ENCODE results near the gene HMCN1. TPM values are rescaled to one million over a fixed set of nuclear protein-coding genes. Genes with fewer than 3 reads are reported as not detected.
"Not testable (repeated sequence)": the region's sequence is repeated elsewhere in the genome, so short reads cannot be mapped to it uniquely, and the experiment has no call there.

The HMCN1 gene
- total RNA-seq, 2 experiments from 2014 or later, result under 0.01 TPM; not detected in 1

- DNase-seq, result no peak
- POLR2A ChIA-PET, result no interaction called here
- Mint-ChIP-seq H3K36me3 (ENCODE audit: low read depth) (no peaks in the 10 kb centered on the region), H3K4me3 (no peak overlapping the region), H3K9me3 (no peaks in the 10 kb centered on the region), H3K27me3 (peaks cover 12% of the 10 kb centered on the region), H3K27ac (no peak overlapping the region), H3K4me1 (no peaks in the 10 kb centered on the region)
- CTCF ChIA-PET, result no interaction called here
These were observed 33.4 kb downstream of the HMCN1 start for GRCh38 chr1:185767508-185768120.

- H3K27ac Mint-ChIP-seq, result no peak overlapping the region
- CTCF ChIA-PET, result no interaction called here
- no peaks in the 10 kb centered on the region for H3K4me1 Mint-ChIP-seq
- H3K36me3 Mint-ChIP-seq (ENCODE audit: low read depth), result no peaks in the 10 kb centered on the region
- H3K27me3 Mint-ChIP-seq, result peaks cover 8% of the 10 kb centered on the region
- H3K4me3 Mint-ChIP-seq, result no peak overlapping the region
- no peaks in the 10 kb centered on the region for H3K9me3 Mint-ChIP-seq
- DNase-seq, result no peak
- POLR2A ChIA-PET, result no interaction called here
These were observed 34.2 kb downstream of the HMCN1 start for GRCh38 chr1:185768371-185768770.

DNA sequence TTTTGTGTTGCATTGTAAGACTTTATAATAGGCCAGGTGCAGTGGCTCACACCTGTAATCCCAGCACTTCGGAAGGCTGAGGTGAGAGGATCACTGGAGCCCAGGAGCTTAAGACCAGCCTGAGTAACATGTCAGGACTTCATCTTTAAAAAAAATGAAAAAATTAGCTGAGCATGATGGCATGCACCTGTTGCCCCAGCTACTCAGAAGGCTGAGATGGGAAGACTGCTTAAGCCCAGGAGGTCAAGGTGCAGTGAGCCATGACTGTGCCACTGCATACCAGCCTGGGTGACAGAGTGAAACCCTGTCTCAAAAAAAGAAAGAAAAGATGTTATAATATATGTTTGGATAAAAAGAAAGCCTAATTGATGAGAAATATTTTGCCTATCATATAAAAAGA lies 34.9 kb downstream of the HMCN1 start:
- Mint-ChIP-seq H3K27ac (no peak overlapping the region), H3K36me3 (ENCODE audit: low read depth) (no peaks in the 10 kb centered on the region), H3K4me1 (no peaks in the 10 kb centered on the region), H3K9me3 (no peaks in the 10 kb centered on the region), H3K4me3 (no peak overlapping the region), H3K27me3 (peaks cover 8% of the 10 kb centered on the region)
- no peak for DNase-seq
- CTCF ChIA-PET, result no interaction called here
- POLR2A ChIA-PET, result no interaction called here

GRCh38 chr1:185774394-185774793 lies 40.2 kb downstream of the HMCN1 start:
- POLR2A ChIA-PET, result no interaction called here

DNA sequence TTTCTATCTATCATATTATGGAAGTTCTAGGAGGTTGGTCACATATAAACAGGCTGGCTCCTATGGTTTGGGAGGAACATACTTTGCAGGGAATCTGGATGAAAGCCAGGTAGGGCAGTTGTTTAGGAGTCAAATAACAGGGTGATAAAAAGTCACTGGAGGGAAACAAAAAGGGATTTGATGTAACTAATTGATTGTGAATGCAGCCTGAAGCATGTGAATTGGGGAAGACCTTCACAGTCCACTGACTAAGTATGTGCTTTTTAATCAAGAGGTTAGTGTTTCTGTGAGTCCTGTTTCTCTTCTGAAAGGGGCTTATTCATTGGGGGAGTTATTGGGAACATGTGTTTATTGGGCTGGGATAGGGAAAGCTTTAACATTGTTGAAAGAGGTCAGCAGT lies 41.3 kb downstream of the HMCN1 start:
- Mint-ChIP-seq H3K4me3 (no peak overlapping the region), H3K4me1 (no peaks in the 10 kb centered on the region), H3K9me3 (no peaks in the 10 kb centered on the region), H3K27ac (no peak overlapping the region), H3K27me3 (peaks cover 7% of the 10 kb centered on the region), H3K36me3 (ENCODE audit: low read depth) (no peaks in the 10 kb centered on the region)
- POLR2A ChIA-PET, result no interaction called here
- DNase-seq, result no peak
- CTCF ChIA-PET, result no interaction called here

More at GRCh38 chr1:185774394-185774793, 40.2 kb downstream of the HMCN1 start:
- Mint-ChIP-seq H3K27me3 (peaks cover 12% of the 10 kb centered on the region), H3K4me1 (no peaks in the 10 kb centered on the region), H3K4me3 (no peak overlapping the region), H3K27ac (no peak overlapping the region), H3K9me3 (no peaks in the 10 kb centered on the region), H3K36me3 (ENCODE audit: low read depth) (no peaks in the 10 kb centered on the region)
- CTCF ChIA-PET, result no interaction called here
- no peak for DNase-seq

DNA sequence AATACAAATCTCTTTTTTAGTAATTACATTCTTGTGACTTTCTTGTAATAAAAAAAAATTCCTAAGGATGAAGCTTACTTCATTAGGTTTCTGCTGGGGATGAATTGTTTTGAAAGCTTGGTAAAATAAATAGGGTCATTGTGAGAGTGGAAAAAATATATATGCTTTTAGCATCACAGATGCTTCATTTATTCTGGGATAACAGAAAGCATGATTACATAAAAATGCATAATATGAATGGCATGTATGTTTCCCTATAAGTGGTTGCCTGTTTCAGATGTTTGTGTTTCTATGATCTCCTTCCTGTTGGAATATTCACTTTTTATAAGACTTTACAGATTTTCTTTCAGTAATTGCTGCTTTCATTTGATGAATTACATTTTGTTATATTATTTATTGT lies 42.3 kb downstream of the HMCN1 start:
- Mint-ChIP-seq H3K27ac (no peak overlapping the region), H3K9me3 (no peaks in the 10 kb centered on the region), H3K27me3 (peaks cover 7% of the 10 kb centered on the region), H3K4me3 (no peak overlapping the region), H3K36me3 (ENCODE audit: low read depth) (no peaks in the 10 kb centered on the region), H3K4me1 (no peaks in the 10 kb centered on the region)
- ChIA-PET CTCF (no interaction called here), POLR2A (no interaction called here)
- DNase-seq, result no peak

DNA sequence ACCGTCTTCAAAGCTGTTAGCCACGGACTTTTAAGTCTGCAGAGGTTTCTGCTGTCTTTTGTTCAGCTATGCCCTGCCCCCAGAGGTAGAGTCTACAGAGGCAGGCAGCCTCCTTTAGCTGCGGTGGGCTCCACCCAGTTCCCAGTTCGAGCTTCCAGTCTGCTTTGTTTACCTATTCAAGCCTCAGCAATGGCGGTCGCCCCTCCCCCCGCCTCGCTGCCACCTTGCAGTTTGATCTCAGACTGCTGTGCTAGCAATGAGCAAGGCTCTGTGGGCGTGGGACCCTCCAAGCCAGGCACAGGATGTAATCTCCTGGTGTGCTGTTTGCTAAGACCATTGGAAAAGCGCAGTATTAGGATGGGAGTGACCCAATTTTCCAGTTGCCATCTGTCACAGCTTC lies 49.7 kb downstream of the HMCN1 start:
- H3K36me3 Mint-ChIP-seq (ENCODE audit: low read depth); DNase-seq; H3K4me1 Mint-ChIP-seq; CTCF ChIA-PET; H3K27me3 Mint-ChIP-seq; H3K27ac Mint-ChIP-seq; H3K9me3 Mint-ChIP-seq; H3K4me3 Mint-ChIP-seq: not testable (repeated sequence)
- POLR2A ChIA-PET, result interaction anchor here (1.4 kb wide), 1 partner anchor 19 kb away, joined by 4 read pairs; no protein-coding TSS in a partner anchor

DNA sequence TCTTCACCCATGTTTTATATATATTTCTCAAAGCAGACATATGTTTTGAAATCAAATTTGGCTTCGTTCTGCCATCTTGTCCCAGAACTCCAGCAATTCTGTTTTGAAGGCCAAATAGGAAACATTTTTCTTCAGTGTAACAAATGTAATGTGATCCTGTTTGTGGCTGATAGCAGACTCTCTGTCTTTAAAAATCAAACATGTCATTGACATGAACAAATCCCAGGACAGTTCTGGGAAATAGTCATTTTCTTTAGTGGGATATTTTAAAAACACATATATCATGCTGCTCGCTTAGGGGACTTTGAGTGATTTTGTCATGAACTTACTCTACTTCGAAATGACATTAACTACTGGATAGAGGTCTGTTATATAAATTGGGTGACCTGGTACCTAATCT lies 51.4 kb downstream of the HMCN1 start:
- Mint-ChIP-seq H3K27me3 (no peaks in the 10 kb centered on the region), H3K4me1 (no peaks in the 10 kb centered on the region), H3K4me3 (no peak overlapping the region), H3K9me3 (no peaks in the 10 kb centered on the region), H3K36me3 (ENCODE audit: low read depth) (no peaks in the 10 kb centered on the region), H3K27ac (no peak overlapping the region)
- ChIA-PET POLR2A (no interaction called here), CTCF (no interaction called here)
- DNase-seq, result no peak

- H3K4me1 Mint-ChIP-seq, result no peaks in the 10 kb centered on the region
- no peaks in the 10 kb centered on the region for H3K36me3 Mint-ChIP-seq (ENCODE audit: low read depth)
- H3K27me3 Mint-ChIP-seq, result no peaks in the 10 kb centered on the region
- no peak overlapping the region for H3K27ac Mint-ChIP-seq
- H3K9me3 Mint-ChIP-seq, result no peaks in the 10 kb centered on the region
- ChIA-PET CTCF (no interaction called here), POLR2A (no interaction called here)
- DNase-seq, result no peak
- no peak overlapping the region for H3K4me3 Mint-ChIP-seq
These were observed 52.3 kb downstream of the HMCN1 start for GRCh38 chr1:185786524-185786923.

DNA sequence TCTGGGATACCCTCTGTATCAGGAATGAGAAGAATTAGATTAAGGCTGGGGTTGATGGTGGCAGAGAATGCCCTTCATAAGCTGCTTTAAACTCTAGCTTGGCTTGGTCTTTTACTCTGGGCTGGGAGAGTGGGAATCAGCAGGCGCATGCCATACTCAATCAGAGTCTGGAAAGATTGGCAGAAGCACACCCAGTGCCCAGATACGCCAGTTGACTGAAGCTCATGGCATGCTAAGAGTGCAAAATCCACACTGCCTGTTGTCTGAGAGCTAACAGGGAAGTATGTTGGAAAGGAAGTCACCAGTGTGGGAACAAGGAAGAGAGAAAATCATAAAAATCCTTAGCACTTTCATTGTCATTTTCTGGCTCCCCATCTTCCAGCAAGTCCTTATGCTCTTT lies 53.0 kb downstream of the HMCN1 start:
- H3K4me3 Mint-ChIP-seq, result no peak overlapping the region
- no peaks in the 10 kb centered on the region for H3K4me1 Mint-ChIP-seq
- H3K36me3 Mint-ChIP-seq (ENCODE audit: low read depth), result no peaks in the 10 kb centered on the region
- CTCF ChIA-PET, result interaction anchor here (0.7 kb wide), 1 partner anchor 304 kb away, joined by 3 read pairs; no protein-coding TSS in a partner anchor
- H3K9me3 Mint-ChIP-seq, result no peaks in the 10 kb centered on the region
- H3K27ac Mint-ChIP-seq, result no peak overlapping the region
- POLR2A ChIA-PET, result no interaction called here
- H3K27me3 Mint-ChIP-seq, result no peaks in the 10 kb centered on the region
- no peak for DNase-seq

GRCh38 chr1:185788386-185788785 lies 54.2 kb downstream of the HMCN1 start:
- Mint-ChIP-seq H3K9me3 (no peaks in the 10 kb centered on the region), H3K27ac (no peak overlapping the region), H3K4me1 (no peaks in the 10 kb centered on the region), H3K36me3 (ENCODE audit: low read depth) (no peaks in the 10 kb centered on the region), H3K27me3 (no peaks in the 10 kb centered on the region), H3K4me3 (no peak overlapping the region)
- DNase-seq, result no peak
- ChIA-PET CTCF (no interaction called here), POLR2A (no interaction called here)

DNA sequence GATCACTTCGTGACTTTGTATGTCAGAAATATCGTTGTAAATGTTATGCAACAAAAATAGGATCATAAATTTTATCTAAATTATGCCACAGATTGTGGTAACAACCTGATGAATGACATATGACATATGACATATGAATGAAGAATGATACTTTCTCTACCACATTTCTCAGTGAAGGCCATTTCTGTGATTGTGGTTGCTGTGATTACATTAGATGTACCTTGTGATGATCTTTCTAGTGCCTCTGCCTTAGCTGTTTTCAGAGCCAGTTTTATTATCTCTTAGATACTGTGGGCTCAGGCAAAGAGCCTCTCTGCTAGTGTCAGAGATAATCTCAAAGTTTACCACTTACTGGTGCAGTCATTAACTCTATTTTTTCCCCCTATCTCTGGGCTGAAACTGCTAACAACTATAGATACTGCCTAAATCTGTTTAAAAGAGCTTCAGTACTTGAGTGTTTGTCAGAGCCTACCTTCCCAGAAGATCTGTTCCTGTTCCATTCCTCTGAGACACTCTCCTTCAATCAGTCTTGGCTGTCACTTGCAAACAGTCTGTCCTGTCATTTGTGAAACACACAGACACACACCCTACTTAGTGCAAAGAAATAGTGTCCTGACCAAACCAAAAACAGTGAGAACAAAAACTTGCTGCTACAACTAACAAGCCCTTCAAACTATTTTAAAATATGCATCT lies 55.5 kb downstream of the HMCN1 start:
- Mint-ChIP-seq H3K36me3 (ENCODE audit: low read depth) (no peaks in the 10 kb centered on the region), H3K4me3 (no peak overlapping the region), H3K9me3 (no peaks in the 10 kb centered on the region), H3K27ac (no peak overlapping the region), H3K27me3 (no peaks in the 10 kb centered on the region), H3K4me1 (no peaks in the 10 kb centered on the region)
- POLR2A ChIA-PET, result no interaction called here
- CTCF ChIA-PET, result no interaction called here
- DNase-seq, result no peak

DNA sequence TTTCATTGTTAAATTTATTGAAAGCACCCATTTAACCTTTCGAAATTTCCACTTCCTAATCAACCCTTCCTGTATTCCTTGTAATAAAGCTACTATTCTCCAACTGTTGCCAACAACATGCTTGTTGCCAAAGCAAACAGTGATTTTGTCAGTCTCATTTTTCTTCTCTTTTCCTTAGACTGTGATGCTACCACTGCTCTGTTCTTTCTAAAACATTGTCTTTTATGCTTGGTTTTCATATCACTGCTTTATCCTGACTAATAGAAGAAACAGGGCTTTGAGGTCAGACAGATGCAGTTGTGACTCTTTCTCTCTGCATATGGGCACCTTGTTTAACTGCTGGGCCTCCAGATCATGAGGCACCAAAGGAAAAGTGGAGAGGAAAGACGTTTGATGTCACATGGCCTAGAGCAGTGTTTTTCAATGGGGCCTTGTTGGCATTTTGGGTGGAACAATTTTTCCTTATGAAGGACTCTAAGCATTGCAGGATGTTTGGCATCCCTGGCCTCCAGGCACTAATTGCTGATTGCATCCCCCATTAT lies 56.1 kb downstream of the HMCN1 start:
- ChIA-PET CTCF (no interaction called here), POLR2A (no interaction called here)
- no peak overlapping the region for H3K27ac Mint-ChIP-seq
- DNase-seq, result no peak
- no peaks in the 10 kb centered on the region for H3K9me3 Mint-ChIP-seq
- no peaks in the 10 kb centered on the region for H3K4me1 Mint-ChIP-seq
- no peaks in the 10 kb centered on the region for H3K27me3 Mint-ChIP-seq
- no peaks in the 10 kb centered on the region for H3K36me3 Mint-ChIP-seq (ENCODE audit: low read depth)
- no peak overlapping the region for H3K4me3 Mint-ChIP-seq

- no peak overlapping the region for H3K4me3 Mint-ChIP-seq
- POLR2A ChIA-PET, result no interaction called here
- H3K27me3 Mint-ChIP-seq, result no peaks in the 10 kb centered on the region
- no peaks in the 10 kb centered on the region for H3K4me1 Mint-ChIP-seq
- CTCF ChIA-PET, result no interaction called here
- DNase-seq, result no peak
- H3K36me3 Mint-ChIP-seq (ENCODE audit: low read depth), result no peaks in the 10 kb centered on the region
- H3K27ac Mint-ChIP-seq, result no peak overlapping the region
- peaks cover 2% of the 10 kb centered on the region for H3K9me3 Mint-ChIP-seq
These were observed 57.8 kb downstream of the HMCN1 start for GRCh38 chr1:185792040-185792439.
